CD4-positive, alpha-beta T cell treated with Interleukin-2 at 100 ng/mL for 4 hours (primary cell): ENCODE measurements around the gene BCHE.
"Not testable (repeated sequence)": the region's sequence is repeated elsewhere in the genome, so short reads cannot be mapped to it uniquely, and the experiment has no call there.

Experiments used
- DNase-seq: peaks from one replicate; pipeline ENCODE4 v3.0.0-alpha.2; 2020; ENCODE audit warnings: low spot score

Gene BCHE

GRCh38 chr3:165816209-165816608, 21.0 kb downstream of the BCHE start:
- no peak for DNase-seq

DNA sequence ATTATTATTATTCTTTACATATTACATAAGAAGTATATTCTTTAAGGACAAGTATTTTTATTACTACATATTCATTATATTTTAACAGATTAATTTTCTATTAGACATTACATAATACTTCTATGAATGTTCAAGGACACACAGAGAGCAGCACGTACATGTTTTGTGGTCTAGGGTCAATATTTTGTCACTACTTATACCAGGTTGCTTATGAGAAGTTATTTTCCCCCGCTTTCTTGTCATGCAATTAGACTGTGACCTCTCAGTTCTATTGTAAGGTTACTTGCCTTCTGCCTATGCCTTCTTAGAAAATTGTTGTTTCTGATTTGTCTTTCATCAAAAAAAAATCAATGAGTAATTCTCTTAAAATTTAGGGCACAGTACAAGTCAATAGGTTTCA, 21.5 kb downstream of the BCHE start:
- DNase-seq: no peak

DNA sequence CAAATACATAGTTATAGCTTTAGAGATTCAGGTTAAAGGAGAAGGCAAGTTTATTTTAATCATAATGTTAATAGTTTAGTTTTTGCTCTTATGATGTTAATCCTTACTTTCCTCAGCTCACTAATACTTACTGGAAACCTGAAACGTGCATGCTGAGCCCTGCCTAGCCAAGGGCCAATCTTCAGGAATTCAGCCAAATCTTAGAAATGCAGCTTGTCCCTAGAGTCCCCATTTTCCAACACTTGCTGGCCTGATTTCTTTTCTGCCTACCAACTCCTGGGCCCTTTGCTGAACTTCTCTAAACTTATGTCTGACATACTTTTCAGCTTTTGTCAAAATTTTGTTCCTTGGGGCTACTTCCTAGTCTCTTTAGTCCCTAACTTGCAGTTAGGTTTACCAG, 22.8 kb downstream of the BCHE start:
- DNase-seq: no peak

- not testable (repeated sequence) for DNase-seq
Measured at GRCh38 chr3:165807937-165808336, 29.3 kb downstream of the BCHE start.

GRCh38 chr3:165805946-165806561, 31.2 kb downstream of the BCHE start:
- no peak for DNase-seq

GRCh38 chr3:165803471-165803870, 33.8 kb downstream of the BCHE start:
- DNase-seq: no peak

GRCh38 chr3:165800970-165801369, 36.3 kb downstream of the BCHE start:
- DNase-seq: no peak

DNA sequence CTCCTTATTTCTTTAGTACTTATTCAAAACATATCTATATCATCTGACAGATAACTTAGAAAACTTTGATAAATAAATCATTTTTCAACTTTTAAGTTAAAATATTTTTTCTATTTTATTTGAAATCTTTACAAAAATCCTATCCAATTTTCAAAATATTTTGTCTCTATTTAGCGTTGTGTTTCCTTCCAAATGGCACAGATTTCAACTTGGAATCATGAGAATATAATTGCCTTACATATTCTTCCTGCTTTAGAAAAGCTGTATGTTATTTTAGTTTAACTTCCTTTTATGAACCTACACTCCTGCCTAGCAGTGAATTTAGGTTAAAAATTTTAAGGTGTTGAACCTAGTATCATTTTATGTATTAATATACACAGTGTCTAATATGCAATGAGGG, 38.2 kb downstream of the BCHE start:
- no peak for DNase-seq

- no peak for DNase-seq
Measured at GRCh38 chr3:165797551-165797950, 39.7 kb downstream of the BCHE start.

GRCh38 chr3:165796701-165797100, 40.5 kb downstream of the BCHE start:
- no peak for DNase-seq

GRCh38 chr3:165788531-165788930, 48.7 kb downstream of the BCHE start:
- no peak for DNase-seq

- DNase-seq: no peak
Measured at GRCh38 chr3:165786013-165786412, 51.2 kb downstream of the BCHE start.

GRCh38 chr3:165784337-165784736, 52.9 kb downstream of the BCHE start:
- no peak for DNase-seq

DNA sequence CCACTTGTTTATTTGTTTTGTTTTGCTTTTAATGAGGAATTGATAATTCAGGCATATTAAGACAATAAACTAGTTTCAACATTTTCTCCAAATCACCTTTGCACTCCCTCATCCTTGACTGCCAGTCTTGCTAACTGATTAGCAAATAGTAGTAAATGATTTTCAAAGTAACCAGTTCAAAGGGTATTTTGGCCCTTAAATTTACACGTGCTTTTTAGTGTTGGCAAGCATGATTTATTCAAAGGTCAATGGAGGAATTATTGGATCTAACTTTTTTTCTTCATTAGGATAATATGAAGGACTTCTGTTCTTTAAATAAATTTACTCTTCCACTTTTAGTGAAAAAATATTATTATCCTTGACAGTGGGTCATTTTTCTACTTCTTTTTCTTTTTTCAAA, 53.8 kb downstream of the BCHE start:
- no peak for DNase-seq

GRCh38 chr3:165778891-165779290, 58.3 kb downstream of the BCHE start:
- no peak for DNase-seq

DNA sequence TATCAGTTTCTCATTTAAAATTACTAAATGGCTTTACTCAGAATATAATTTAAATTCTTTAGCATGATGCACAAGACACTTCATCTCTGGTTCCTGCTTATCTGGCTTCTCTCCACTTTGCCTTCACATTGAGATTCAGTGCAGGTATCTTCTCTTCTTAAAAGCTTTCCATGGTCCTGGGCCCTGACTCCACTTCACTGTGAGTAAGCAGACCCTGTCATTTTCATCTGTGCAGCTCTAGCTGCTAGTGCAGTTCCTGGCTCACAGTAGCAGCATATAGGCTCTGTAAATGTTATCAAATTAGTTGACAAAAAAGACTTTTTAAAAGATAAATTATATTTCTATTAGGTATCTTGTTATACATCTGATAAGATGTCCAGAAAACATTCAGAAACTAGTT, 58.8 kb downstream of the BCHE start:
- no peak for DNase-seq

DNA sequence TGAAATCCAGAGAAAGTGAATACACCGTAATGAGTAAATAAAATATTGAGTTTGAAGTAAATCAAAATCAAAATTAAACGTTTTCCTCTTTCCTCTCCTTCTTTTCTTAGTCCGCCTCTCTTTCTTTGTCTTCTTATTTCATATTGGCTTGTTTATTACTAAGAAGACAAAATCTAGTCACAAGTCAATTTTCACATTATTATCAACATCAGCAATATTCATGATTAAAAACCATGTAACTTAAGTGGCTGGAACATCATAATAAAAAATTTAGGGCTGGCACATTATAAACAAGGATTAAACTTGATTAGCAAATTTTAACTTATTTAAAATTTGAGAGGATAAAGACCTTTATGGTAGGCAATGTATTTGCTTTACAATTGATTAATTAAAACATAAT, 61.4 kb downstream of the BCHE start:
- DNase-seq: no peak

DNA sequence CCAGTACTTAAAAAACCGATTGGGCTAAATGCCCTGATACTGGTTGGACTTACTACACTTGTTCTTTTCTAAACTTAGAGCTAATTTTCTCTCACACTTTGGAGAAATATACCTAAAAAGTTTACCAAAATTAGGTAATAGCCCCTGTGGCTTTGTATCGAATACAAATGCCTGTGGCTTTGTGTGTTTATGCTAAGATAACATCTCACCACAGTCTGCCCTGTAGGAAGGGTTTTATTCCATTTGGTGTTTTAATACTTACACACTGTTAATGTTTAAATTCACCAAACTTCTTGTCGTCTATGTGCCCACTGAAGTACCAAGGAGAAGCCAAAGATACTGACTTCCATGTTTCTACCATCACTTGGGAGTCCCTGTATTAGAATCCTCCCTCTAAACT, 66.4 kb downstream of the BCHE start:
- no peak for DNase-seq

DNA sequence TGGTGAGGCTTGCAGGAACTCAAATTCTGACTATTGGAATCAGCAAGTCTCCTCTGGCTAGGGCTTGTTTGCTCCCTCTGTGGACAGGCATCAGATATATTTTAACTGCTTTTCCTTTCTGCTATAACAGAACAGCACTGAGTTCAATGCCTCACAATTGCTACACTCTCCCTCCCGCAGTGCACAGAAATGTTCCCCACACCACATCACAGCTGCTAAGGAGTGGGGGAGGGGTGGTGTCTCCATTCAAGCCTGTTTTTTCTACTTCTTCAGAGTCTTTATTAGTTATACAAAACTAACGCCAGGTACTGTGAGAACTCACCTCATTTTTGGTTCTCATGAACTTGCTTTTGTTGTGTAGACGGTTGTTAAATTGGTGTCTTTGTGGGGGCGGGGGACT, 68.5 kb downstream of the BCHE start:
- DNase-seq: no peak

- no peak for DNase-seq
Measured at GRCh38 chr3:165759041-165759440, 78.2 kb downstream of the BCHE start.

DNA sequence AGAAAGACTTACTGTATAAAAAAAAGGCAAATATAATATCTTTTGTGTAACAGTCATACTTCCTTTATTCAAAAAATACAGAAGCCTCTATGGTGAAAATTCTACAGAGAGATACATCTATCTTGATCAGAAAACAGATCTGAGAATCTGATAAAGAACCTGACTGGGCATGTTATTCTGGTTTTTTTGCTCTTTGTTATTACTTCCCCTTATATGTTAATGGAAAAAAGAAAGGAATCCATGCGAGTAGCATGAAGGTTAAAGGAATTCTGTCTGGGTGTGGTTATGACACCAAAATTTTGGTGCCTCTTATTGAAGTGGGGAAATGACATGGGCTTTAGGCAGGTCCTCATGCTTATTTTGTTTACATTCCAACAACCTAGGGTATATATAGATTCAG, 81.7 kb downstream of the BCHE start:
- no peak for DNase-seq

DNA sequence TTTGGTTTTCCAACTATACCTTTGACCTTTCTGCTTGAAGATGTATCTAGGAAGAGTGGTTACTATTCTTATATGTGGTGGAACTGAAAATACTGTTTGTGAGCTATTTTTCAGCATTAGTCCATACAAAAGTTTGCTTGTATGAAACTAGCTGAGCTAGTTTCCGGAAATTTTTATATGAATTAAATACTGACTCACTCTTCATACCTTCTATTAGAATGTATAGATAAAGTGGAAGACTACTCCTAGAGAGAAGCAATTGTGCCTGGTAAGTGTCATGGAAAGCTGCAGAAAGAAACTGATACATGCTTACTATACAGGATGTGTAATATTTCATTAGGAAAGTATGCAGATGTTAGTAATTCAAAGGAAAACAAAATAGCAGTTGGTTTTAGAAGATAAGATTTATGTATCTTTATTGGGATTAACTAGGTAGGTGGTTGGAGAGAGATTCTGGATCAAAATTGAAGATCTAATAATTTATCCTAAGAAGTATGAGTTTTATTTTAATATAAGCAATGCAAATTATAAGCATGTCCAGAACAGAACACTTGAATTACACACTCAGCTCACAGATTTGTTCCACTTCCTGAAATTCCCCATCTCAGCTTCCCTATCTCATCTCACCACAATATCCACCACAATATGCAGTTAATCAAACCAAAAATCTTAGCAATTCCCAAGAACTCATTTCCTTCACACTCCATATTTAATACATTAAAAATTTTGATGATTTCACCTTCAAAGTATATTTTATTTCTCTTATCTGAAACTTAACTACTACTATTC, 82.8 kb downstream of the BCHE start:
- DNase-seq: no peak

DNA sequence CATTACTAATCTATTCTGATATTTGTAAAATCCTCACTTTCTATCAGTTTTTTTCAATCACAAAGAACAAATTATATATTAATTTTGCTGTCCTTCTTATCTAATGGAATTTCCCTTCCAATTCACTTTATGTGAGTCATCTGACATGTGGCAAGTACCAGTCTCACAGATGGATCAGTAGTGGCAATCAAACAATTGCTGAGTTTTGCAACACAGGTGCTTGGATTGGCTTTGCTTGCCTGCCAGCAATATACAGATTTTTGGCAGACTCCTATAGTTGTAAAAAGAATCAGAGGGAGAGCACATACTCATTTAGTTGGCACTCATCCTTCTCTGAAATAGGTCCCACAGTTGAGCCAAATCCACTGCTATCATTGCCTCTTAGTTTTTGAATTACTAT, 83.7 kb downstream of the BCHE start:
- no peak for DNase-seq

GRCh38 chr3:165751637-165752036, 85.6 kb downstream of the BCHE start:
- no peak for DNase-seq
